ENCODE results near the gene CCR6.
A peak's percentile ranks its signal among the peaks of the same experiment; 100 is the strongest.
"Not testable (repeated sequence)": the region's sequence is repeated elsewhere in the genome, so short reads cannot be mapped to it uniquely, and the experiment has no call there.

Gene CCR6

DNA sequence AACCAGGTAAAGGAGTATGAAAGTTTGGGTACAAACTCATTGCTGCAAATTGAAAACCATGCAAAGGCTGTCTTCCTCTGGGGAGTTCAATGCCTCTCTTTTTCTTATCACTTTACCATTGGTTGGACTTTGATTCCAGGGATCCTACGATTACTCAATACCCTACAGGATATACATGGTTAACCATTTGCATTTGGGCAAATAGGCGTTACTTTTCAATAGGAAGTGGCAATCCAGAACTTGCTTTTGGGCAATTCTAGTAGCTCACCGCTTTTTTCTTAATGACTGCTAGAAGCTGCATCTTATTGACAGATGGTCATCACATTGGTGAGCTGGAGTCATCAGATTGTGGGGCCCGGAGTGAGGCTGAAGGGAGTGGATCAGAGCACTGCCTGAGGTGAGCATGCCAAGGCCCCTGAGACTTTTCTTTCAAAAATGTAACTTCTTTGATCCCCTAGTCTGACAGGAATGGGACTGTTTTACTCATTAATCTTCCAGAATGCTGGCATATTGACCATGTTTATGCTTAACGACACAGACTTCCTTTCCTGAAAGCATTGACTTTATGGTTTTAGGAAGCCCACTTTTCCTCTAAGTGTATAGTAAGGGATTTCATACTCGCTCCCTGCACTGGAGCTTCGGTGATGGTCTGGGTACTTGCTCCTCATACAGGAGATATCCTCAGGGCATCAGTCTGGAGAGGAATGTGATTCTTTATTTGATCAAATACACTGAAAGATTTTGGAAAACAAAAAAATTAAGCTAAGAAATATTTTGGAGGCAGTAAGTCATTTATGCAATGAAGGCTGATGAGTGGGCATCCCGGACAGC lies at the start of gene CCR6:
CCR6 (plus strand) TSS at position 270 of the 831 bp plus-strand sequence. CDS start 13,039 bp downstream, outside the sequence.
- no peak for DNase-seq

- no peak for DNase-seq
Observed at GRCh38 chr6:167073679-167074274, 49.1 kb upstream of the CCR6 start.

DNA sequence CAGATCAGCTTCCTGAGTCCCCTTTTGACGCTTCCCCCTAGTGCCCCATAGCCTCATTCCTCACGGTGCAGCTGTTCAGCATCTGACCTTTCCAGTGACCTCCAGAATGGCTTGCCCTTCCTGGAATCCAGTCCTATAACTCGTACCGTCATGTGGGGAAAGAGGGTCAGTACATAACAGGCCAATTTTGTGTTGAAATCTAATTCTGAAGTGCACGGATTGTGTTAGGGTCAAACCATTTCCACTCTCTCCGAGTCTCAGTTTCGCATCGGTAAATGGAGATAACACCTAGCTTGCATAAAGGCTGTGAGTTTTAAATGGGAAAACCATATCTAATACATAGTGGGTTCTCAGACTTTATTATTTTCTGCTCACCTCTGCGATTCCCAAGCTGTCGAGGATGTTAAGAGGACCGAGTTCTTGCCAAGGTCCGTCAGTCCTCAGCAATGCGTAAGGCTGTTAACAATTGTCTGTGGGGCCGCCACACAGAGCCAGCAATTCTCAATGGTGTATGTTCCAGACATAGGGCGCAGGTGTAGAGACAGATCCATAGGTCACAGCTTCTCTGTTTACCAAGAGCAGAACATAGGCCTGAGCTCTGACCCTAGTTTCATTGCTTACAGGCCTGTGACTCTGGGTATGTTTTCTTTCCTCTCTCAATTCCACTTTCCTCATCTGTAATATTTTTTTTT lies 45.5 kb upstream of the CCR6 start:
- no peak for DNase-seq

GRCh38 chr6:167078745-167079144 lies 44.2 kb upstream of the CCR6 start:
- DNase-seq, result no peak

GRCh38 chr6:167079853-167080297 lies 43.0 kb upstream of the CCR6 start:
- DNase-seq, result no peak

DNA sequence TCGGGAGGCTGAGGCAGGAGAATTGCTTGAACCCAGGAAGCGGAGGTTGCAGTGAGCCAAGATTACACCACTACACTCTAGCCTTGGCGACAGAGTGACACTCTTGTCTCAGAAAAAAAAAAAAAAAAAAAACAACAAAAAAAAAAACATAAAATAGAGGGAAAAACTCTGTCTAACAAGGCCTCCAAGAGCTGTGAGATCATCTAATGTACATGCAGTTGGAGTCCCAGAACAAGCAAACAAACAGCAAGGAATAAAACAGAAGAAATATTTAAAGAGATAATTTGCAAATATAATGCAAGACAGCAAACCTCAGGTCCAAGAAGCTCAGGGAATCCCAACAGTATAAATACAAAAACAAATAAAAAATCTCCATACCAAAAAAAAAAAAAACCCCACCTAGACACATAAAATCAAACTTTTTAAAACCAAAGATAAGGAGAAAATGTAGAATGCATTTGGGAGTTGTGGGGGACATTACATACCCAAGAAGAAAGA lies 35.0 kb upstream of the CCR6 start:
- DNase-seq, result no peak

- DNase-seq, result not testable (repeated sequence)
Observed at GRCh38 chr6:167088741-167089140, 34.2 kb upstream of the CCR6 start.

GRCh38 chr6:167089243-167090142 lies 33.4 kb upstream of the CCR6 start:
- no peak for DNase-seq

- peak; percentile 43 to 50 for DNase-seq
Observed at GRCh38 chr6:167090171-167090570, 32.7 kb upstream of the CCR6 start.

DNA sequence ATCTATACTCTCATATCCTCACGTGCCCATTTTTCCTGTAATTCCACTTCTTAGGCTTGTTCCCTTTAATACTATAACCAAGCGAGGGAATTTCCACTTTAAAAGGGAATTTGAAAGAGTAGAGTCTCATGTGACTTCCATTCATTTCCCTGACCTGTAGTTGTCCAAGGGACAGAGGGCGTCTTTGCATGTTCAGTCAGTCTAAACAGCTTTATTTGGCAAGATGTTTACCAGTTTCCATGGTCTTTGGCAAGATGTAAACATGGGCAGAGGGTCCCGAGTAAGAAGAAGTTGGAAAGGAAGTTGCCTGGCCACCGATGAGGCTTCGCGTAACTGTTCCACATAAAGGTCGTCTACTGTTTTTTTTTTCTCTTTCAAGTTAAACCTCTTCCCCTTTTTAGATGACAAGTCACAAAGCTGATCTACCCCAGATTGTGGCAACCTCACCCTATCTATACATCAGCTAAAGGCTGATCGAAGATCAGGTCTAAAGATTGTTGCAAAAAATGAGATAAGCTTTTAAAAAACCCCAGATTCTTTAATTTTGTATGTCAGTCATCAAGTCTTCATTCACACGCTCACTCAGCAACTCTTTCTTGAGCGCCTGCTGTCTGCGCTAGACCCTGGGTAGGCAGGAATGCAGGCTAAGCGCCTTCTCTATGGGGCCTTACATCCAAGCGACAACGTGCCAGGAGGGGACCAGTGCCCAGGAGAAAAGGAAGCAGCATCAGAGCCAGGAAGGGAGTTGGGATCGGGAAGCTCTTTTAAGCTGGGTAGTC lies 31.7 kb upstream of the CCR6 start:
- DNase-seq, result peak; percentile 81 to 86

- DNase-seq, result no peak
Observed at GRCh38 chr6:167091805-167092107, 31.1 kb upstream of the CCR6 start.

GRCh38 chr6:167092672-167093339 lies 30.1 kb upstream of the CCR6 start:
- no peak for DNase-seq

GRCh38 chr6:167093406-167093921 lies 29.4 kb upstream of the CCR6 start:
- no peak for DNase-seq

DNA sequence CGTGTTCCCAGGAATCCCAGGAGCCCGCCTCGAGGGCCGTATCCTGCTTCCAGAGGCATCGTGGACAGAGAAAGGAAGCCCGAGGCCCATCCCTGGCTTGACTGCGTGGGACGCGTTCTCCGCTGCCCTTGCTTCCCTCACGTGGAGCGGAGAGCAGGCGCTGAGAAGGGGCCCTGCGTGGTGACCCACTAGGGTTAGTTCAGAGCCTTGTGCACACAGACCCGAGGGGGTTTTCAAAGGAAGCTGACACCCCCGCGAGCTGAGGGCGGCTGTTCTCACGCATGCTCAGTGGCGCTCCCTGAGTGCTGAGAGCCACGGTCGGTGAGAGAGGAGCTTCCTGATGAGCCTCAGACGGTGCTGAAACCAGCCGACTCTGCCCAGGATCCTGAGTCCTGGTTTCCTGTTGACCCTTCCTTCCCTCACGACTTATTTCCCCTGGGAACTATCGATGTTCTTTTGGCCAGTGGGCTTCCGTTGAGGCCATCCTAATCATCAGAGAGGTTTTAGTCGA lies 28.9 kb upstream of the CCR6 start:
- DNase-seq, result no peak

- no peak for DNase-seq
Observed at GRCh38 chr6:167094436-167094819, 28.5 kb upstream of the CCR6 start.

DNA sequence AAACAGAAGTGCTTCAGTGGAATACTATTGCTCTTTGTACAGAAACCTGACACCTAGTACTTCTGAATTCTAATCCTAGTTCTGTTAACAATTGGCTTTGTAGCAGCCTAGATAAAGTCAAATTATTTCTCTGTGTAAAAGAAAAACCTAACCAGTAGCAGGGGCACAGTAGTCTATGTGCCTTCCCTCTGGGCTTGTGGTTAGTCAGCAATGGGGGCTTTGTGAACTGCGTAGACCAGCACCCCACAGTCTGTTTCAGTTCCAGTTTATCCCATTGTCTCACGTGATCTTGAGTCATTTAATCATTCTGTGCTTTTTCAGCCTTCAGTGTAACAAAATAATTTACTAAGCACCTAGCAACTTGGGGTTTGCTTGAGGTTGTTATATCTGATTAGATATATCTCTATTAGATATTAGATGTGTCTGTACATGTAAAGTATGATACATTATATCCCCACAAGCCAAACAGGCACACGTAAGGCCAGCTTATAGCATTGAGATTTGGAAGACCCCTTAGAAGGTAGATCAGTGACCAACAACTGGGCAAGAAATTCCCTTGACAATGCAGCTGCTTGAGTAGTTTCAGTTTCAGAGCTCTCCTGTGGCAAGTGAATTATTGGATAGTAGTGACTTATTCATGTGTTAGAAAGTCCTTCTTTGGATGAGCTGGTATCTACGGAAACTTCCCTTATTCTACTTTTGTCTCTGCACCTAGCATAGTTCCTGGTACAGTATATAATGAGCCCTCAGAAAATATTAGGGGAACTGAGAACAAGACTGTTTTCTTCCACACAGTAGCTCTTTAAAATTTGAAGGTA lies 27.9 kb upstream of the CCR6 start:
- no peak for DNase-seq

- DNase-seq, result no peak
Observed at GRCh38 chr6:167095888-167096287, 27.0 kb upstream of the CCR6 start.

DNA sequence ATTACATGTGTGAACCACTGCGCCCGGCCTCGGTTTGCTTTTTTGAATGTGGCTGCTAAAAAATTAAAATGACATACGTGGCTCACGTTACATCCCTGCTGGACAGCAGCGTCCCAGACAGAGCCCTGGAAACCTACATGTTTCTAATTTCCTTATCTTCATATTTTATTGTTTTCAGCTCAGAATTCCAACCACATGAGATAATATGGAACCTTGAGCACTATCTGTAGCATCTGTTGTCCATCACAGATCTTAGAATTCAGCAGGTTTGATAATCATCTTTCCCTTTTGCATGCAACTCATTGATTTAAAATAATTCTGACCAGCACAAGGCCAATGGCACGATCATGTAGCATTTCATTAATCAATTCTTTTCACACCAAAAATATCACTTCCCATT lies 25.9 kb upstream of the CCR6 start:
- no peak for DNase-seq

DNA sequence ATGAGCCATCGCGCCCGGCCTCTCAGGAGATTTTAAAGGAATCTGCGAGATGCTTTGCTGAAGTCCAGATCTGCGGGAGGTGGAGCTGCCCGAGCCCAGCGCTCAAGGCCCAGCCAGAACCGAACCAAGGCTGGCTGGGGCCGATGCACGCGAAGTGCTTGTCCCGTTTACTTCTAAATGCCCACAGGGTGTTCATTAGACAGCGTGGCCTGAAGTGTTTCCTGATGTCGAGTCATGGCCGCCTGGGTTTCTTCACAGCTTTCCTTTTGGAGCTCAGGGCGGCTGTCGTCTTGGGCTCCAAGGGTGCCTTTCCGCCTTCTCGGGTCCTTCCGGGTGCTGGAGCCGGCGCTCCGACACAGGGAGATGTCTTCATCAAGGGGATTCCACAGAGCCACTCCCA lies 25.1 kb upstream of the CCR6 start:
- no peak for DNase-seq

GRCh38 chr6:167098825-167099225 lies 24.1 kb upstream of the CCR6 start:
- DNase-seq, result no peak
